ENCODE data around the gene FBXL22.
"Not testable (repeated sequence)": the region's sequence is repeated elsewhere in the genome, so short reads cannot be mapped to it uniquely, and the experiment has no call there.

Gene FBXL22

GRCh38 chr15:63612300-63612699 is 15.1 kb downstream of the FBXL22 start:
- DNase-seq (ENCODE audit: low spot score): no peak

GRCh38 chr15:63615935-63616334 is 18.7 kb downstream of the FBXL22 start:
- no peak for DNase-seq (ENCODE audit: low spot score)

GRCh38 chr15:63617147-63617546 is 20.0 kb downstream of the FBXL22 start:
- DNase-seq (ENCODE audit: low spot score): not testable (repeated sequence)

GRCh38 chr15:63617627-63618026 is 20.4 kb downstream of the FBXL22 start:
- not testable (repeated sequence) for DNase-seq (ENCODE audit: low spot score)

DNA sequence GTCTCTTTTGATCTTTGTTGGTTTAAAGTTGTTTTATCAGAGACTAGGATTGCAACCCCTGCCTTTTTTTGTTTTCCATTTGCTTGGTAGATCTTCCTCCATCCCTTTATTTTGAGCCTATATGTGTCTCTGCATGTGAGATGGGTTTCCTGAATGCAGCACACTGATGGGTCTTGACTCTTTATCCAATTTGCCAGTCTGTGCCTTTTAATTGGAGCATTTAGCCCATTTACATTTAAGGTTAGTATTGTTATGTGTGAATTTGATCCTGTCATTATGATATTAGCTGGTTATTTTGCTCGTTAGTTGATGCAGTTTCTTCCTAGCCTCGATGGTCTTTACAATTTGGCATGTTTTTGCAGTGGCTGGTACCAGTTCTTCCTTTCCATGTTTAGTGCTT is 23.6 kb downstream of the FBXL22 start:
- DNase-seq (ENCODE audit: low spot score): not testable (repeated sequence)

DNA sequence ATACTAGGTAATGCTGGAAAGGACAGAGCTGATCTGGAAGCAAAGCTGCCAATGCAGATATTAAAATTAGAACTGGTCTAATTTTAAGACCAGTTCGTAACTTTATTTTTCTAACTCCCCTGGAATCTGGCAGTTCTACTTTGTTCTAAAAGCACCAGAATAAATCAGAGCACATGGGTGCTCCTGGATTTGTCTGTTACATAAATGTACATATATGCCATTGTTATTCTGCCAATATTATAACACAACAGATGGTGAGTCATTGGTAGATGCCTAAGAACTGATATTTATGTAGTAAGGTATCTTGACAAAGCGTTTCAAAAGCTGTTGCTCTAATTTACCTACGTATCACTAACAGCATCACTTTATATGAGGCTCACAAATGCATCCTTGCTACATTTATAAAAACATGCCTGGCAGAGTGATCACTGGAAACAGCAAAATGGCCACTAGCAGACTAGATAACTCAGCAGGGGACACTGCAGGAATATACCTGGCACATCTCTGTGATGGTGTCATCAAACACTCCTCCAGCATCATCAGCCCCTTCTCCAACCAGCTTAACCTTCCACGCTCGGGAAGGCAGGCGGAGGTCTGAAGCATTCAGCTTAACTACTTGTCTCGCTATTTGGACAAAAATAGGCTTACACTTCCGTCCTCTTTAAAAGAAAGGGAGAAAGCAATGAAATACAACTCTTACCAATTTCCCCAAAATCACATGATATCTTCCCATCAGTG is 26.2 kb downstream of the FBXL22 start:
- no peak for DNase-seq (ENCODE audit: low spot score)

DNA sequence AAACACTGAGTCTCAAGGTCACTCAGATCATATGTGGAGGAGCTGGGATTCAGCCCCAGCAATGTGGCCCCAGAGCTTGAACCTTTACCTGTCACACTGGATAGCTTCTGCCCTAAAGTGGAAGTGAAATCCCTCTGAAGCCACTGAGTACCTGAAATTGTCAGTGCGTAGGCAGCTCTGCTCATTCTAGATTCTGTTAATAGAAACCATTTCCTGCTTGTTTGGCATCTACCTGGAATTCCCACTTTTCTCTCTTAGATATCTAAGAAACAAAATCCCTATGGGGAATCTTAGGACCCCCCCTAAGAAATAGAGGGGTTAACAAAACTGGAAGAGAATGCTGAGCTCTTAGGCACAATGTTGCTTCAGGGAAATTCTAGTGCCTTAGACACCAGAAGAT is 29.8 kb downstream of the FBXL22 start:
- DNase-seq (ENCODE audit: low spot score): no peak

DNA sequence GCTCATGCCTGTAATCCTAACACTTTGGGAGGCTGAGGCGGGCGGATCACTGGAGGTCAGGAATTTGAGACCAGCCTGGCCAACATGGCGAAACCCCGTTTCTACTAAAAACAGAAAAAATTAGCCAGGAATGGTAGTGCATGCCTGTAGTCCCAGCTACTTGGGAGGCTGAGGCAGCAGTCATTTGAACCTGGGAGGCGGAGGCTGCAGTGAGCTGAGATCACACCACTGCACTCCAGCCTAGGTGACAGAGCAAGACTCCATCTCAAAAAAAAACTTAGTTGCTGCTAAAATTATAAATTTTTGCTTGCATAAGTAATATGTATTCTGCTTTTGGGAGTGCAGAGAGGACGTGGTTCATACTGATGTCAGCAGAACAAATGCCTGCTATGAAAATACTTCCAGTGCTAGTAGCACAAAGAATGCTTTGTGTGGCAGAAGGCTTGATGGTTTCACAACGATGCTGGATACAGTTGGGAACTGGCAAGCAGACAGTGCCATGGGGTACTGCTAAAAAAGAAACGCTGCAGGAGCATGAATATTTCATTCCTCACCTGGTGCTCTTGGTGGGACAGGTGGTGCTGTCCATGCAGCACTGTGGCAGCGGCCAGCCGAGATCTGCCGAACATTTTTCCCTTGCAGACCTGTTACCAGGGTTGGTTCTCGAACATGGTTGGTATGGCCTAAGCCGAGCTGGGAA is 31.1 kb downstream of the FBXL22 start:
- no peak for DNase-seq (ENCODE audit: low spot score)

DNA sequence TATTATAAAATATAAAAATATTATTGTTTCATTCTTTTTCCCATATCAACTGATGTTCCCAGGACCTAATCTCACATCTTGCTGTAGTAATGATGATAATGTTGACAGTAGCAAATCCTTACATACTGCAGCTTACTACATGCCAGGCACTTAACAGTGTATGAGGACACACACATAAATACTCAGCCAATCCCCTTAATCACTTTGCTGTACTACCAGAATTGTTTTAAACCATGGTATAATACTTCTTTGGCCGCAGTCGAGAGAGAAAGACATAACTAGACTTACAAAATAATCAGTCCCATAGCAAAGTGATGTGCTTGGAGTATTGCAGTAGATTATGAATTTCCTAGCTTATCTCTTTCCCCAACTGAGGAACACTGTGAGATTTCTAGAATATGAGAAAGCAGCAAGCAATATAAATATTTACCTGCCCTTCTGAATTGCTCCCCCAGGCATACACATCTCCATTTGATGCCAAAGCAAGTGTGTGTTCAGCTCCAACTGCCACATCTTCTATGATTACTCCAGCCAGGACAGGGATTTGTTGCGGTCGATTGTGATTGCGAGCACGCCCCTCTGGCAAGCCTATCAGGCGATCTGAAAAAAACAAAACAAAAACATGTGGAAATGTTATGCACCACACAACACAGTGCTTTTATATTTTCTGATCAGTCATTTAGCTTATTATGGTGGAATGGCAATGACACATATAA is 33.0 kb downstream of the FBXL22 start:
- no peak for DNase-seq (ENCODE audit: low spot score)

GRCh38 chr15:63633312-63633711 is 36.1 kb downstream of the FBXL22 start:
- no peak for DNase-seq (ENCODE audit: low spot score)

DNA sequence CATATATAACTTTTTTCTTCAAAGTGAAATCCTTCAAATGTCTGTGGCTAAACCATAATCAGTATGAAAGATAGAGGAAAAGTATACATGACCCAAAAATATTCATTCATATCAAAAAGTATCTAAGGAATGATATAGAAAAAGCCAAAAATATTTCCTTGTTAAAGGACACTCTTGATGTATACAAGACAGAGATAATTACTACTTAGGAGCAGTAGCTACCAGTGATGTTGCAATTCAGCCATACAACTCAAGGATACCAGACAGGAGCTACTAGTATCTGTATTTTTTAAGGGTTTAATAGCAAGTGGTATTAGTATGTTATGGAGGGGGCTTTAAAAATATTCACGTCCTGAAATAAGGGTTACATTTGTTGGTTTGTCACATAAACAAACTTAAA is 37.0 kb downstream of the FBXL22 start:
- no peak for DNase-seq (ENCODE audit: low spot score)

GRCh38 chr15:63636518-63637061 is 39.4 kb downstream of the FBXL22 start:
- no peak for DNase-seq (ENCODE audit: low spot score)

DNA sequence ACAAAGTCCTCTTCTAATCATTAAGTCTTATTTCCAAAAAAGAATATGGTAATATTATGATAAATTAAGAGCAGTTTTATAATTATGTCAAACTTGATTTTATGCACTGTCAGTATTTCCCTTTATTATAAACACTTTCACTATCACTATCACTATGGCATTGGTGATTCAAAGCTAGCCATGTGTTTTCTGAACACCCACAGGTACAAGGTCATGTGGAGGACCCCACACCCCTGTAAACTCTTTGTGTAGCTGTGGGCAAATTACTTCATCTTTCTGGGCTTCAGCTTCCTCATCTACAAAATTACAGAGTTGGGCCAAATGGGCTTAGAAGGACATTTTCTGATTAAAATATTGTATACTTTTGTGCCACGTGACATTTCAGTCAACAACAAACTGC is 41.7 kb downstream of the FBXL22 start:
- no peak for DNase-seq (ENCODE audit: low spot score)

DNA sequence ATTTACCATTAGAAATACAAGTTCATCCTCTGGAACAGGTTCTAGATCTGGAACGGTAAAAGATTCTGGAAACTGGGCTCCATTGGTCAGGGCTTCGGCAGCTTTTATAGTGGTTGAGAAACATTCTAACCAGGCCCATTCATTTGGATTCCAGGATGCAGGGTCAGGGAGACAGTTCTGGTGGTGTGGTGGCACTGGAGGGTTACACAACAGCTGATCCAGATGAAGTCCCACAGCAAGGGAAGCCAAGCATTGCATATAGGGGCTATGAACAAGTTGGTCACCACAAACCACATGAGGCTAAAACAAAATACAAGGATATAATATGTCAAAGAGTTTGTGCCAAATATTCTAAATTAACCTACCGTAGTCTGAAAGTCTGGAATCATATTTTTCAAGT is 43.0 kb downstream of the FBXL22 start:
- DNase-seq (ENCODE audit: low spot score): no peak
